Stimulated activated effector memory CD8-positive, alpha-beta T cell treated with anti-CD3 and anti-CD28 coated beads, Interleukin-12 subunit alpha, Interleukin-12 subunit beta, amount 100 ng/mL, for 72 hours (primary cell): Measurements from ENCODE around the gene SLC26A4.
"Not testable (repeated sequence)": the region's sequence is repeated elsewhere in the genome, so short reads cannot be mapped to it uniquely, and the experiment has no call there.

ENCODE experiments used
- ATAC-seq: fragments of 150-1000 bp; cut with Tn5 transposase; 2 replicates; pipeline ENCODE4 v1.10.0; 2021
- DNase-seq, 2 donors: peaks; one replicate each; pipeline ENCODE4 v3.0.0; 2021 to 2022; ENCODE audit warnings: low spot score in 2 of 2
- H3K27ac Mint-ChIP-seq: one replicate; pipeline ENCODE4 v1.8.0; 2022; ENCODE audit warnings: mild to moderate bottlenecking, mixed read lengths
- H3K36me3 Mint-ChIP-seq: one replicate; pipeline ENCODE4 v1.8.0; 2022; ENCODE audit warnings: mild to moderate bottlenecking, mixed read lengths
- H3K4me1 Mint-ChIP-seq: one replicate; pipeline ENCODE4 v1.8.0; 2022; ENCODE audit warnings: mixed read lengths
- H3K4me3 Mint-ChIP-seq: one replicate; pipeline ENCODE4 v1.8.0; 2022; ENCODE audit warnings: mild to moderate bottlenecking, mixed read lengths
- H3K9me3 Mint-ChIP-seq: one replicate; pipeline ENCODE4 v1.8.0; 2022; ENCODE audit warnings: mixed read lengths

Gene SLC26A4

GRCh38 chr7:107660381-107661080 is at the start of gene SLC26A4:
Gene SLC26A4 (plus strand): TSS chr7:107660828. CDS start chr7:107661642, 814 bp downstream.
- Mint-ChIP-seq H3K27ac (peak within 1 kb of the TSS; percentile 4), H3K36me3 (no peaks in the 10 kb centered on the region), H3K4me3 (peak within 1 kb of the TSS; percentile 80), H3K4me1 (peaks cover 31% of the 10 kb centered on the region), H3K9me3 (no peaks in the 10 kb centered on the region)
- DNase-seq (peak in 1 of 2 donors; percentile 19), ATAC-seq (peak; percentile 72)

GRCh38 chr7:107613439-107613838 is 47.2 kb upstream of the SLC26A4 start:
- Mint-ChIP-seq H3K36me3 (peaks cover 39% of the 10 kb centered on the region), H3K9me3 (no peaks in the 10 kb centered on the region), H3K4me3 (no peak overlapping the region), H3K4me1 (no peaks in the 10 kb centered on the region), H3K27ac (no peak overlapping the region)
- ATAC-seq (no peak), DNase-seq (no peak)

- DNase-seq (no peak), ATAC-seq (no peak)
- no peaks in the 10 kb centered on the region for H3K9me3 Mint-ChIP-seq
- no peak overlapping the region for H3K27ac Mint-ChIP-seq
- no peaks in the 10 kb centered on the region for H3K4me1 Mint-ChIP-seq
- H3K4me3 Mint-ChIP-seq: no peak overlapping the region
- H3K36me3 Mint-ChIP-seq: peaks cover 39% of the 10 kb centered on the region
Observed at GRCh38 chr7:107613948-107614347, 46.7 kb upstream of the SLC26A4 start.

- DNase-seq: no peak
- H3K36me3 Mint-ChIP-seq: peaks cover 39% of the 10 kb centered on the region
- no peaks in the 10 kb centered on the region for H3K4me1 Mint-ChIP-seq
- ATAC-seq: no peak
- H3K4me3 Mint-ChIP-seq: no peak overlapping the region
- H3K9me3 Mint-ChIP-seq: no peaks in the 10 kb centered on the region
- no peak overlapping the region for H3K27ac Mint-ChIP-seq
Observed at GRCh38 chr7:107614425-107614824, 46.2 kb upstream of the SLC26A4 start.

GRCh38 chr7:107615910-107616680 is 44.5 kb upstream of the SLC26A4 start:
- H3K27ac Mint-ChIP-seq: peak overlapping the region; percentile 24
- H3K4me1 Mint-ChIP-seq: no peaks in the 10 kb centered on the region
- ATAC-seq (no peak), DNase-seq (no peak)
- no peaks in the 10 kb centered on the region for H3K9me3 Mint-ChIP-seq
- peaks cover 39% of the 10 kb centered on the region for H3K36me3 Mint-ChIP-seq
- no peak overlapping the region for H3K4me3 Mint-ChIP-seq

- Mint-ChIP-seq H3K36me3 (no peaks in the 10 kb centered on the region), H3K4me1 (no peaks in the 10 kb centered on the region), H3K4me3 (no peak overlapping the region), H3K27ac (no peak overlapping the region), H3K9me3 (no peaks in the 10 kb centered on the region)
- ATAC-seq (peak; percentile 87), DNase-seq (no peak)
Observed at GRCh38 chr7:107622429-107622828, 38.2 kb upstream of the SLC26A4 start.

GRCh38 chr7:107622894-107623293 is 37.7 kb upstream of the SLC26A4 start:
- DNase-seq (no peak), ATAC-seq (no peak)
- no peaks in the 10 kb centered on the region for H3K9me3 Mint-ChIP-seq
- no peaks in the 10 kb centered on the region for H3K4me1 Mint-ChIP-seq
- no peaks in the 10 kb centered on the region for H3K36me3 Mint-ChIP-seq
- no peak overlapping the region for H3K4me3 Mint-ChIP-seq
- no peak overlapping the region for H3K27ac Mint-ChIP-seq

GRCh38 chr7:107627002-107627401 is 33.6 kb upstream of the SLC26A4 start:
- no peak overlapping the region for H3K4me3 Mint-ChIP-seq
- no peak for DNase-seq
- ATAC-seq: no peak

GRCh38 chr7:107628461-107629064 is 32.1 kb upstream of the SLC26A4 start:
- Mint-ChIP-seq H3K27ac (no peak overlapping the region), H3K36me3 (no peaks in the 10 kb centered on the region), H3K4me3 (no peak overlapping the region)

More at GRCh38 chr7:107627002-107627401, 33.6 kb upstream of the SLC26A4 start:
- H3K4me1 Mint-ChIP-seq: no peaks in the 10 kb centered on the region
- no peaks in the 10 kb centered on the region for H3K36me3 Mint-ChIP-seq
- no peak overlapping the region for H3K27ac Mint-ChIP-seq
- no peaks in the 10 kb centered on the region for H3K9me3 Mint-ChIP-seq

GRCh38 chr7:107630342-107630741 is 30.3 kb upstream of the SLC26A4 start:
- Mint-ChIP-seq H3K36me3 (no peaks in the 10 kb centered on the region), H3K9me3 (no peaks in the 10 kb centered on the region), H3K4me1 (no peaks in the 10 kb centered on the region), H3K4me3 (no peak overlapping the region), H3K27ac (no peak overlapping the region)
- DNase-seq: no peak
- ATAC-seq: no peak

More at GRCh38 chr7:107628461-107629064, 32.1 kb upstream of the SLC26A4 start:
- Mint-ChIP-seq H3K9me3 (no peaks in the 10 kb centered on the region), H3K4me1 (no peaks in the 10 kb centered on the region)
- DNase-seq (no peak), ATAC-seq (no peak)

GRCh38 chr7:107631588-107632491 is 28.8 kb upstream of the SLC26A4 start:
- ATAC-seq: no peak
- Mint-ChIP-seq H3K4me3 (no peak overlapping the region), H3K36me3 (no peaks in the 10 kb centered on the region), H3K9me3 (no peaks in the 10 kb centered on the region), H3K27ac (no peak overlapping the region), H3K4me1 (no peaks in the 10 kb centered on the region)
- no peak for DNase-seq

- ATAC-seq (no peak), DNase-seq (no peak)
- Mint-ChIP-seq H3K9me3 (peaks cover under 1% of the 10 kb centered on the region), H3K36me3 (no peaks in the 10 kb centered on the region), H3K4me1 (no peaks in the 10 kb centered on the region), H3K4me3 (no peak overlapping the region), H3K27ac (no peak overlapping the region)
Observed at GRCh38 chr7:107632492-107632865, 28.1 kb upstream of the SLC26A4 start.

GRCh38 chr7:107638594-107638993 is 22.0 kb upstream of the SLC26A4 start:
- no peak overlapping the region for H3K4me3 Mint-ChIP-seq
- no peak overlapping the region for H3K27ac Mint-ChIP-seq
- peaks cover 2% of the 10 kb centered on the region for H3K9me3 Mint-ChIP-seq
- no peaks in the 10 kb centered on the region for H3K36me3 Mint-ChIP-seq
- no peak for DNase-seq
- peaks cover 5% of the 10 kb centered on the region for H3K4me1 Mint-ChIP-seq
- no peak for ATAC-seq

GRCh38 chr7:107639070-107639469 is 21.6 kb upstream of the SLC26A4 start:
- not testable (repeated sequence) for H3K36me3 Mint-ChIP-seq, DNase-seq, H3K9me3 Mint-ChIP-seq, ATAC-seq, H3K4me1 Mint-ChIP-seq, H3K27ac Mint-ChIP-seq, H3K4me3 Mint-ChIP-seq

GRCh38 chr7:107641676-107642075 is 19.0 kb upstream of the SLC26A4 start:
- Mint-ChIP-seq H3K27ac (no peak overlapping the region), H3K4me3 (no peak overlapping the region), H3K4me1 (peaks cover 11% of the 10 kb centered on the region), H3K36me3 (no peaks in the 10 kb centered on the region), H3K9me3 (peaks cover 6% of the 10 kb centered on the region)
- no peak for DNase-seq
- ATAC-seq: no peak
